NCI-H2196 treated with DMSO at 0.1 percent for 48 hours (cell line): ENCODE measurements around the gene LTK.
A peak's percentile ranks its signal among the peaks of the same experiment; 100 is the strongest.

Experiments
- DNase-seq: peaks from one replicate; lab custom pipeline; 2025; ENCODE audit not compliant: unreplicated experiment; lab: John Stamatoyannopoulos, UW

The LTK gene

DNA sequence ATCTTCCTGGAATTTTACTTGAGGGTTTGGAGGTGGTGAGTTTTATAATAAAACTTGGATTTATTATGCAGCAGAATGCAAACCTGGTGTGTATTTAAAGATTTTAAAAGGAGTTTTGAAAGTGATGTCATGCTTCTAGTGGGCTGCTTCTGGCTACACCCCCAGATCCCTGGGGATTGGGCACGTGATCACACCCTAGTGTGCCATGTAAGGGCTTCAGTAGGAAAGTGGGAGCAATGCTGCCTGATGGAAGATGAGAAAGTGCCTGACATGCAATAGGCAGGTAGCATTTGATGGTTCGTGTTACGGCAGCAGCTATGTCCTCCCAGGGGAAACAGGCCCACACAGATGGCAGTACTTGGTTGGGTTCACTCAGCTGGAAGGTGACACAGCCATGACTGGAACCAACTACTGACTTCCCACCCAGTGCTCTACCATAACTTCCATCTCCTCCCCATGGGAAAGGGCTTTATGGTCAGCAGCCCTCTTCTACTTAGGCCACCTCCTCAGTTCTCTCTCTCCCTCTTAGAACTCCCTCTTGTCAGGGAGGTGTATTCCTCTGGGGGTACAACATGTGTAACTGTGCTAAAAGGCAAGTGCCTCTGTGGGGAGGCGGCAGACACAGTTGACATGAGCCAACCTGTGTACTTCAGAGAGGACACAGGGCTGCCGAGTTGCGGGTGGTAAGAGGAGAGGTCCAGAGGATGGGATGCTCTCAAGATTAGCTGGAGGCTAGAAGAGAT lies 14.3 kb downstream of the LTK start:
- DNase-seq: no peak

GRCh38 chr15:41498657-41499056 lies 15.0 kb downstream of the LTK start:
- no peak for DNase-seq

DNA sequence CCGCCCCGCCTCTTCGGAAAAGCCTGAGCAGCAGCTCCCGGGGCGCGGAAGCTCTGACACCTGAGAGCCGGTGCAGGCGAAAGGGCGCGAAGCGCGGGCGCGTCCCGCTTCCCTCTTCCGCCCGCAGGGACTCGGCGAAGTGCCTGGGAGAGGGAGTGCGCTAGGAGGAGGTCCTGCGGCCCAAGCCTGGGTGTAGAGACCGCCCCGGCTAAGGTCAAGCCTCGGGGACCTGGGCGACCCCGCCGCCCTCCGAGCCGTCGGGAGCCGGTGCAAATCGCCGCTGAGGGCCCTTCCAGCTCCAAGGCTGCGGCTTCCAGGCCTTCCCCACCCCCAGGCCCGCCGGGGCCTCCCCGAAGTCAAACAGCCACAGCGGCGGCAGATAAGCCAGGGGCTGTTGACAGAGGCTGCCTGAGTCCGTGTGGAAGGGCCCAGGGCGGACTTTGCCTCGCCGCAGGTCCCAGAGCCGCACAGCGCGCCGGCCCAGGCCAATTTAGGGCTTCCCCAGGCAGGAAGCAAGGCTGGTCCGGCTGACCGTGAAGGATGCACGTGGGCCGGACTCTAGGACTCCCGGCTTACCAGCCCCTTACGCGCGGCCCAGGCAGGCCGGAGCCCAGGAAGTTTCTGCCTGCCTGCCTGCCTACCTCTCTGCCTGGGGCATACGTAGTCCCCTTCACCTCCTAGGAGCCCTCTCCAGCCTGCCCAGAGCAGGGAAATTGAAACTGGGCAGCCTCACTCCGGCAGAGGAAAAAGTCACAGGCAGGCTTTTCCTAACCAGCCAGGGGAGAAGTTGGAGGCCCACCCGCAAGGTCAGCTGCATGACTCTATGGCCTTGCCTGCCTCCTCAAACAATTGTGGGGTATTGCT lies 17.7 kb downstream of the LTK start:
- no peak for DNase-seq

- no peak for DNase-seq
Observed at GRCh38 chr15:41494922-41495735, 18.5 kb downstream of the LTK start.

- no peak for DNase-seq
Observed at GRCh38 chr15:41494190-41494921, 19.3 kb downstream of the LTK start.

GRCh38 chr15:41493902-41494189 lies 19.8 kb downstream of the LTK start:
- DNase-seq: no peak

- DNase-seq: peak; percentile 8
Observed at GRCh38 chr15:41493205-41493901, 20.3 kb downstream of the LTK start, which contains the start of gene ITPKA. Gene ITPKA, plus strand, starts transcription at chr15:41493874. Its CDS starts 54 bp downstream, at chr15:41493928.

DNA sequence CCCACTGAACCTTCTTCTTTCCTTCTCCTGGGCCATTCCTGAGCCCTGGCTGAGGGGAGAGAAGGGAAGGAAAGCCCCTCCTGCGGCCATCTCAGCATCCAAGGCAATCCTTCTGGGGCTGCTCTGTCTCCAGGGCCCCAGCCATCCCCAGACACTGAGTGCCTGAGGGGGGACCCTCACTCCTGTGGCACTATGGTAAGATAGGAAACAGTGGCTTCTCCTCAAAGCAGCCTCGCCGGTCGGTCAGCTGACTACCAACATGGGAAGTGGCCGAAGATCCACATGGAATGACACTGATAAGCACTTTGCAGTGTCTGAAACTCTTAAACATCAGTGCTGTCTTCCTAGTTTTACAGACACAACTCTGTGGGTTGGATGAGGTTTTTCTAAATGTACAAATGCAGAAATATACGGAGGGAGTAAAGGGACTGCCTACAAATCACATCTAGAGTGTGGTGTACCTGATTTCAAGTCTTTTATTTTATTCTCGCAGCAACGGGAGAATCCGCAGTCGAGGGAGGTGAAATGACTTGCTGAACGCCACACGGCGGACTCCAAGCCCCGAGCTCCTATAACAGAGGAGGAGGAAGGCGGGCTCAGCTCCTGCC lies 20.9 kb downstream of the LTK start:
- no peak for DNase-seq

- DNase-seq: no peak
Observed at GRCh38 chr15:41491889-41492288, 21.7 kb downstream of the LTK start.

DNA sequence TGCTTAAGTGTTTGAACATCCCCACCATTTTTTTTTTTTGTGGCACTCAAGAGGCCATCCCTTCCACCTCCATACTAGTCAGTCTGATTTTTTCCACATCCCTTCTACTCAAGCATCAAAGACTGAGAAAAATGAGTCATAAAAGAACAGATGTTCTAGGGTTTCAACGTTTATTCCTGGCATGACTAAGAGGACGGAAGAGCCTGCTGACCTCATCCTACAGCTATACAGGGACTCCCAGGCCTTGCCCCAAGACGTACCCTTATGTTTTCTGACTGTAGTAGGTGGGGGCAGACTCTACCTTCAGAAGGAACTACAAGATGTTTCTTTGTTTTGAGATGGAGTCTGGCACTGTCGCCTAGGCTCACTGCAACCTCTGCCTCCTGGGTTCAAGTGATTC lies 23.3 kb downstream of the LTK start:
- DNase-seq: no peak

DNA sequence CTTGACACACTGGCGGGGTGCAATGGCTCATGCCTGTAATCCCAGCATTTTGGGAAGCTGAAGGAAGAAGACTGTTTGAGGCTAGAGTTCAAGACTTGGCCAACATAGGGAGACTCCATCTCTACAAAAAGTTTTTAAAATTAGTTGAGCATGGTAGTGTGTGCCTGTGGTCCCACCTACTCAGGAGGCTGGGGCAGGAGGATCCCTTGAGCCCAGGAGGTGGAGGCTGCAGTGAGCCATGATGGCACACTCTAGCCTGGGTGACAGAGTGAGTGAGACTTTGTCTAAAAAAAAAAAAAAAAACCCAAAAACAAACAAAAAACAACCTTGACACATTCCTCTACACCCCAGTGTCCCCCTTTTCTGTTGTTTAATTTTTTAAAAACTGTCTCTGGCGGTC lies 24.0 kb downstream of the LTK start:
- no peak for DNase-seq

GRCh38 chr15:41487802-41488201 lies 25.8 kb downstream of the LTK start:
- no peak for DNase-seq

DNA sequence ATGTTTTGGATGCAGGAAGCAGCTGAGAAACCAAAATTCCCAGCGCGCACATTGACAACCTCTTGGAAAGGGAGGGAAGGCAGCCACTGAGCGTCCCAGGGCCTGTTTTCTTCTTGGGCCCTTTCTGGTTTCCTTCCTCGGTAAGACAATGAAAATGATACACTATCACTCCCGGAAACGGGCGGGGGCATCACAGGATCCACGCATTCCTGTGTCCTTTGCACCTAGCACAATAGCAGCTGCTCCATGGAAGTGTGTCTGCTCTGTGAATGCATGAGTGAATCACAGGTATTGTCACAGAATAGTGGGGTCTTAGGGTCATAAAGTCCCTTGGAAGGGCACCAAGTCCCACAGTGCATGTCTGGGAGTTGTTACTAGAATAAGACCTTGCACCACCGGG lies 26.2 kb downstream of the LTK start:
- DNase-seq: no peak

GRCh38 chr15:41486286-41486685 lies 27.3 kb downstream of the LTK start:
- no peak for DNase-seq

DNA sequence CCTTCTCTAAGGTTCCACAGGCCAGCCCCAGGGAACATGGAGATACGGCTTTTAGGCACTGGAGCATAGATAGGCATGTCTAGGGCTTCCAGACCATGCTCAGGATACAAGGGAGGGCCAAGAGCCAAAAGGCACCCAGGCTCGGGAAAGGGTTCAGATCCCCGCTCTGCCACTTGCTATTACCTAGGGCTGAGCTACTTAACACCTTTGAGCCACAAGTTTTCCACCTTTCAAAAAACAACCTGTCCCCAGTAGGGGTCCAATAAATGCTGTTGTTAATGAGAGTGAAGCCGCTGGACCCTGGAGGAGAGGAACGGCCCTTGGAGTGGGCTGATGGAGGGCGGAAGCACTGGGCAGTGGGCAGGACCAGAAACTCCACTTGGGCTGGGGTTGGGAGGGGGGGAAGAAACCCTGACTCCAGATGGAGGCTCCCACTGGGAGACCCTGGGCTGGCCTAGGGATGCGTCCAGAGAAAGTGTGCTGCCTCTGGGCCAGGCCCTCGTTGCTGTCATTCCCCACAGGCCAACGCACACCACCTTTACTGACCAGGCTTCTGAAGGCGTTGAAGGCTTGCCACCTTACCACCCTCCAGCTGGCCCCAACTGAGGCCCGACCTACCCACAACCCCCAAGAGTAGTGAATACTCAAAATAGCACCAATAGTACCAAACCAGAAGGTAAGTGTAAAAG lies 28.5 kb downstream of the LTK start:
- DNase-seq: no peak

GRCh38 chr15:41483519-41483918 lies 30.1 kb downstream of the LTK start:
- DNase-seq: no peak

DNA sequence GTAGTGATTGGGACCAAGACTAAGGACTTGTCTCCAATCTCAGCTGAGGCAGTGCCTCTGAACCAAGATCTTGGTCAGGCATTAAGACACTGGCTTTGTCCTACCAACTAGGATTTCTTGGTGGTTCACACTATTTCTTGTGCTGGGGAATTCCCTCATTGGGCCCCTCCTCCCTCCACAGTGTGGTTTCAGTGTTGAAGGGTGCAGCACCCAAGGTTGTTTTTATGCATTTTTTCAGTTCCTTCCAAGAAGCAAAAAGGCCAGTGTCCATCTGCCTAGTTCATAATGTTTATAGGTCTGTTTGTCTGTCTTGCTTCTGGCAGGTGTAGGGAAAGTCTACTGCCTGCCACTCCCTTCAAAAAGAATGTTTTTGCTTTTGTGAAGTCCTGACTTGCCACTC lies 30.5 kb downstream of the LTK start:
- no peak for DNase-seq

GRCh38 chr15:41482110-41482877 lies 31.3 kb downstream of the LTK start:
- no peak for DNase-seq
